ENCODE data around the gene PLP1. TPM values are rescaled to one million over a fixed set of nuclear protein-coding genes. Genes with fewer than 3 reads are reported as not detected.
"Not testable (repeated sequence)": the region's sequence is repeated elsewhere in the genome, so short reads cannot be mapped to it uniquely, and the experiment has no call there.

PLP1 gene, protein sequence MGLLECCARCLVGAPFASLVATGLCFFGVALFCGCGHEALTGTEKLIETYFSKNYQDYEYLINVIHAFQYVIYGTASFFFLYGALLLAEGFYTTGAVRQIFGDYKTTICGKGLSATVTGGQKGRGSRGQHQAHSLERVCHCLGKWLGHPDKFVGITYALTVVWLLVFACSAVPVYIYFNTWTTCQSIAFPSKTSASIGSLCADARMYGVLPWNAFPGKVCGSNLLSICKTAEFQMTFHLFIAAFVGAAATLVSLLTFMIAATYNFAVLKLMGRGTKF
- not detected in 2 replicates for total RNA-seq (2014; rRNA removed; shearing (Covaris generic))

DNA sequence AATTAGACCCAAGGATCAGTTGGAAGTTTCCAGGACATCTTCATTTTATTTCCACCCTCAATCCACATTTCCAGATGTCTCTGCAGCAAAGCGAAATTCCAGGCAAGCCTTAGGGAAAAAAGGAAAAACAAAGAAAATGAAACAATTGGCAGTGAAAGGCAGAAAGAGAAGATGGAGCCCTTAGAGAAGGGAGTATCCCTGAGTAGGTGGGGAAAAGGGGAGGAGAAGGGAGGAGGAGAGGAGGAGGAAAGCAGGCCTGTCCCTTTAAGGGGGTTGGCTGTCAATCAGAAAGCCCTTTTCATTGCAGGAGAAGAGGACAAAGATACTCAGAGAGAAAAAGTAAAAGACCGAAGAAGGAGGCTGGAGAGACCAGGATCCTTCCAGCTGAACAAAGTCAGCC is at the start of gene PLP1:
Gene PLP1 (plus strand): TSS at position 295 of the 400 bp plus-strand sequence. CDS start 156 bp downstream, outside the sequence.
- DNase-seq (ENCODE audit: low spot score) = no peak

DNA sequence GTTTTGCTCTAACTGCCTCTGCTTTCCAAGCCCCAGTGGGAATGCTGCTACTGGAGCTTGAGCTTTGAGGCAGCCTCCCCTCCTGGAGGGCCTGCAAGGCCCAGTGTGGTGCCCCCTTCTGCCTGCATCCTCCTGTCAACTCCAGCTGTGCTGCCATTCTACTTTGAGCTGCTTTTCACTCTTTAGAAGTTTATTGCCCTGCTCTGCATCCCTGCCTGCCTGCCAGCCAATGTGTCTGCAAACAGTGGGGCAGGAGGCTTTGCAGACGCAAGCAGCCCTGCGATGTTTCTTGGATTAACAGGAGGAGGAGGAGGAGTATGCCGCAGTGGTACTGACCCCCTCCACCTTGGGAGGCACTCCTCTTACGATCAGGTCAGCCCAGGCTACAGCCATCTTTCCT is 49.5 kb upstream of the PLP1 start:
- DNase-seq (ENCODE audit: low spot score) = no peak

DNA sequence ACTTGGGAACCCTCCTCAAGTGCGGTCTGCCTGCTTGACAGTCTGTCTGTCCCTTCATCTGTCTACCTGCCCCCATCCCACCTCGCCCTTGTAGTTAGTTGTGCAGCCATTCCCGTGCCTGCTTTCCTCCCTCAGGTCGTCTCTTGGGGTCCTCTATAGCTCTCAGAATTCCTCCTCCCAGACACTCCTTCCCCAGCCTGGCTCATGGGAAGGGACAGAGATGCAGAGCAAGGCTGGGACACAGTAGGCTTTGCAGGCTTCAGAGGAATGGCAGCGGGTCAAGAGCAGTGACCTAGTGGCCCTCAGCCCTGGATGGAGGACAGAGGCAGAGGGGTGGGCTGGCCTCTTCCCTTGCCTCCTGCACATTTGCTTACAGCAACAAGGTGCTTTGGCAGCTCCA is 47.6 kb upstream of the PLP1 start:
- no peak for DNase-seq (ENCODE audit: low spot score)

DNA sequence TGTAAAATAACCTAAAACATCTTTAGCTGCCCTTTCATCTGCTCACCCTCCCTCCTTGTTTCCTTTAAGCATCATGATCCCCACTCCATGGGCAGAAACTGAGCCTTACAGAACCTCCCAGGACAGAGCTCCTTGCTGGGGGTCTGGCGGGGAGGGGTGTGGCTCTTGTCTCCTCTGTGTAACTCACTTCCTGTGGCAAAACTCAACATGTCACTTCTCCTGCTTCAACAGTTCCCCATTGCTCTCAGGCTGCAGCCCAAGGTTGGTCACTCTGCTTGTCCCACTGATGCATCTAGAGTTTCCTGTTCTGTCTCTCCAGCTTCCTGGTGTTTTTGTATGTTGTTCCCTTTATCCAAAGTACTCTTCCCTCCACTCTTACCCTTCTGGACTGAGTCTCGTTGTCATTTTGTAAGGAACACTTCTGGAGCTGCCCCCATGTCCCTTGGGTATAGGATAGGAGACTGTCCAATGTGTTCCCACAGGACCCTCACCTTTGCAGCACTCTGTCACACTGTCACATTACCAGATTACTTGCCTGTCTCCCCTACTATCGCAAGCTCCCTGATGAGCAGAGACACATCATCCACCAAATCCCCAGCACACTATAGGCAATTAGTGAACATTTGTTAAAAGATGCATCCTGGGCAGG is 46.4 kb upstream of the PLP1 start:
- no peak for DNase-seq (ENCODE audit: low spot score)

DNA sequence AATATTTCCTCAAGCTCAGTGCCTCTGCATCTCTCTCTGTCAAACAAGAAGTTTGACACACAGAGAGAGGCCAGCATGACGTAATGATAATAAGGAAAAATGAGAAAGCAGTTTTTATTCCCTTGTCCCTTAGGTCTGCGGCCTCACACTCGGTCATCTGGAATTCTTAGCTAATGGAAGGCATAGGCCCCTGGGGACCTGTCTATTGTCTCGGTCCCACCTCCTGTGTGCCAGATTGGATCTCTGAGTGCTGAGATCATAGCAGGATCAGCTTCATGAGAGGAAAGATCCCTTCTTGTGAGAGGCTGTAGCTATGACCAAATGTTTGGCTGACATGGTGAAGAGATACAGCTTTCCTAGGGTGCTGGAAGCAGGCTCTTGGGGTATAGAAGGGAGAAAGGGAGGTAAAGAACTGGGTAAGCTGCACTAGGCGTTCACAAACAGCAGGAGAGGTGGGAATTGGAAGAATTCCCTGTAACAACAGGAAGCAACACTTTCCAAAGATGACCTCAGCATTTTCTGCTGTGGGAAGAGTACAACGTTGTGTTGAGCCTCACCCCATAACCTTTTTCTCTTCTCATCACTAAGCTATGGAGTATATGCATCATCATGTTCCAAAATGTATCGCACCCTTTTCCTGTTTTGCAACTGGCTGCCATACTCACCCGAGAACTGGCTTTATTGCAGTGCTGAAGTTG is 45.7 kb upstream of the PLP1 start:
- no peak for DNase-seq (ENCODE audit: low spot score)

DNA sequence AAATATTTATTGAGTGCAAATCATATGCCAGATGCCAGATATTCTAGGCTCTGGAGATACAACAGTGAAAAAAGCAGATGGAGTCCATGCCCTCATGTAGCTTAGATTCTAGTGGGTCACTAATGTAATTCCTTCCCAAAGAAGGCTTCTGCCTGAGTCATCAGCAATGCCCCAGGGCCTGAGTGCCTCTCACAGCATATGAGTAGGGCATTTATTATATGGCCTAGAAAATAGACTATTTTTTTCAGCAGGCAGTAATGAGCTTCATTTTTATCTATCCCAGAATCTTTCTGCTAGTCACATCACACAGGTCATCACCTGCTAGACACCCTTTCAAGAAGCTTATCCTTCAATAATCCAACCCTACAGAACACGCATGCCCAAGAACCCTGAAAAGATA is 43.6 kb upstream of the PLP1 start:
- no peak for DNase-seq (ENCODE audit: low spot score)

DNA sequence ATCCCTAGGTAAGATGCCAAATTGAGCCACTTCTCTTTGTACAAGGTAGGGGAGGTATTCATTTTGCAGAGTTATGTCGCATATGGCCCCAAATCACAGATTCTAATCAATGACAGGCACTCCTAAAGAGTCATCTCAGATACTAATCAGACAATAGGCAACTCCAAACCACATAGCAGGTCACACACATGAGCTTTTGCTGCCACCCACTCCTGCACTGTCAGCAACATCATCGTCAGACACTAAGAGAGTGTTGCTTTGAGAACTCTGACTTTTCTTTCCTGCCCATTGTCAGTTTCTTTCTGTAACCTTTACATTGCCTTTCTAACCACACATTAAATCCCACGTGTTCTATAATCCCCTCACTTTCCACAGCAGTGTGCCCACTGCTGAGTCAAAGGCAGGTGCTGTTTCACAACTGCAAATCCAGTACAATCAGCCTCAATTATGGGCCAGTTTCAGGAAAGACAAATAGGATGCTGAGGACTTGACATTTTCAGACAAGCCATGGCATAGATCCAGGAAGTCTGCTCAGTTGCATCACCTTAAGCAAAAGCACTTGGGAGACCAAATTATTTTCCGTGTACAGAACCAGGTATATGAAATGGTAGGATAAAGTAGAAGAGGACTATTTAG is 42.4 kb upstream of the PLP1 start:
- no peak for DNase-seq (ENCODE audit: low spot score)

DNA sequence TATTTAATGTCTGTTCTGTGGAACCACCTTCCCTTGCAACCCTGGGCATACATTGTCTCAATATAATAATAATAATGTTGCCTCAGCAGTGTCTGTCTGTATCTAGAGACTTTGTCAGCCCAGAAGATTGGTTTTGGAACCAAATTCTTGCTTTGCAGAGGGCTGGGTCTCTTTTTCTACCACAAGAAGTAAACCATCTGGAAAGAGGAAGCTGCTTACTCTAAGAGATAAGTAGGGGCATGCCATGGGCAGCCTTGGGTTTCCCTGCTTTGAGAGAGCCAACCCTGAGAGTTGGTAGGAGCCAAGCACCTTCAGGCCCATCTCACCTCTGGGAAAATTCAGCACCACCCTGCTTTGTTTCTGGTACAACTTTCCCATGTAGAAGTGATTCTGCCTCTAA is 38.9 kb upstream of the PLP1 start:
- no peak for DNase-seq (ENCODE audit: low spot score)

DNA sequence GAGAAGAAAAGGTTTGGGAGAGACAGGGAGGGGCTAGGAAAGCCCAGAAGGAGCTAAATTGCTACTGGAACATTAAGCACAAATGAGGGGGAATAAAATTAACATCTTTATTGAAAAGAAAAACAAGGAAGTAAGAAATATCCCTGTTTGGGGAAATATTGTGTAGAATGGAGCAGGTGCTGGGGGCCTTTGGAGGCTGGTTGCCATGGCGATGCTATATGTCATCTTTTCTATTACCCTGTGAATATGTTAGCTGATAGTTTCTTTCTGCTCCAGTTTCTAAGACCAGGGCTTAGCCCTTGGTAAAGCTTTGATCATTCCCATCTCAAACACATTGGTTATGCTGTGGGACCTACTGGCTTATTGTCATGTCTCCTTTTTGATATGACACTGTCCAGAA is 37.2 kb upstream of the PLP1 start:
- no peak for DNase-seq (ENCODE audit: low spot score)

DNA sequence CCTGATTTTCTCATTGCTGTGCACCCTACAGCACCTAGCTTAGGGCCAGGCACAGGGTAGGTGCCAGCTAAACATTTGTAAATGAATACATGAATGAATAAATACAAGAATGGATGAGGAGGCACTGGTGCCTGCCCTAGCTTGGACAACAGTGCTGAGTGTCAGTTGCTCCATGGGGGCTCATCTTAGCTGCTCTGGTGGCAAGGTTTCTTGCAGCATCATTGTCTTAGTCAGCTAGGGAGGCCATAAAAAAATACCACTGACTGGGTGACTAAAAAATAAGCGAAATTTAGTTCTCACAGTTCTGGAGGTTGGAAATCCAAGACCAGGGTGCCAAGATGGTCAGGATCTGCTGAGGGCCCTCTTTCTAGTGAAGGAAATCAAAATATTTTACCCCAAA is 34.8 kb upstream of the PLP1 start:
- no peak for DNase-seq (ENCODE audit: low spot score)

DNA sequence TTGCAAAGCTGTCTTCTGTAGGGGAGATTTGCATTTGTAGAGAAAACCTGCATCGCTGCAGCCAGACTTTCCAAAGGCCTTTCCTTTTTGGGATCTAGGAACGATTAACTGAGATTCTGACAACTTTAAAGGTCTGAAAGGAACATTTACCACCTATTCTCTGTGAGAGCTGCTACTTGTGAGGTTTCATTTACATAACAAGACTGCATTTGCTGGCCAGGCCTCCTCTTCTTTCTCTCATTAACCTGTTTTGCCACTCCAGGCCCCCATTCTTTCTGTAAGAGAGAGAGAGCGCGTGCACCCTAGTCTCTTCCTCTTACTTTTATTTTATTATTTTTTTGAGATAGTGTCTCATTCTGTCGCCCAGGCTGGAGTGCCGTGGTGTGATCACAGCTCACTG is 34.3 kb upstream of the PLP1 start:
- no peak for DNase-seq (ENCODE audit: low spot score)

DNA sequence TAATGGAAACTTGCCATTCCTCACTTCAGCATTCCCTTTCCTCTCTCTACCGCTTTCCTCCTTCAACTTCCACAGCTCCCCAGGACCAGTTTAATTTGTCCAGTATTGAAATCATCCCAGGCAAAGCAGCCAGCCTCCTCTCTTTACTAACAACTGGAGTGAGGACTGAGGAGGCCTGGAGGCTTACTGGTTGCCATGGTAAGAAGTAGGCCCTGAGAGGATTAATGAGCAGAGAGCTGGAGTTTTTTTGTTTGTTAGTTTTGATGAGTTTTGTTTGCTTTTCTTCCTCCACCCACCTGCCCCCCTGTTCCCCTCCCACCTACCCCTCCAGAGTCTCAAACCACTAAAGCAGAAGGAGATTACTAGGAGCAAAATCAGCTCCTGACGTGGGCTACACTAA is 29.5 kb upstream of the PLP1 start:
- no peak for DNase-seq (ENCODE audit: low spot score)

DNA sequence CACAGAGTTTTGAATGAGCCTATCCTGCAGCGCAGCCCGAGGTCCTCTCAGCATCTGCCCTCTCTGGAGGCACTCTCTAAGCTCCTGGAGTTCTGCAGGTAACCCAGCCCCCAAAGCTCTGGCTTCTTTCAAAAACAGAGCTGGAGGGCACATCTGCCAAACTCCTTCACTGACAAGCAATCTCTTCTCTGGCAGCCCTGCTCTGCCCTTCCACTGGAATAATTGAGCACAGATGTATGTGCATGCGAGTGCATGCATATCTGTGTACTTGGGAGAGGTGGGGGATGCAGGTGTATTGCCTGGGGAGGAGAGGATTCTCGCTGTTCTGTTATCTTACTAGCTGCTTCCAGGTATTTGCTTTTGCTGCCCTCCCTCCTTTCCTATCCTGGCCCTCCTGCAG is 22.2 kb upstream of the PLP1 start:
- no peak for DNase-seq (ENCODE audit: low spot score)

DNA sequence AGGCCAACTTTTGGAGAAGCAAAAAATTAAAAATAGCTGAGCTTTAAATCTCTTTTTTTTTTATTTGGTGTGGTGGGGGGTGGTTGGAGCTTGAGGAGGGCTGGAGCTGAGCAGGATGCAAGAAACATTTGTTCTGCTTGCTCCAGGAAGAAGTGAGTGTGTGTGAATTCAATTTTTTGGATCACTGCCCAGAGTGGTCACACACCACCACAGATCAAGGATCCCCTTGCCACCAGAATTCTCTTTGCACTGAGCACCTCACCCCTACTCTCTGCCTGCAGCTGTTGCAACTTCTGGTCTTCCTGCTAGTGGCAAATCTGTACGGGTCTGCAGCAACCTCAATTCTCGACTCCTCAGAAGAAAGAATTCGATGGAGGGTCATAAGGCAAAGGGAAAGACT is 19.9 kb upstream of the PLP1 start:
- no peak for DNase-seq (ENCODE audit: low spot score)

DNA sequence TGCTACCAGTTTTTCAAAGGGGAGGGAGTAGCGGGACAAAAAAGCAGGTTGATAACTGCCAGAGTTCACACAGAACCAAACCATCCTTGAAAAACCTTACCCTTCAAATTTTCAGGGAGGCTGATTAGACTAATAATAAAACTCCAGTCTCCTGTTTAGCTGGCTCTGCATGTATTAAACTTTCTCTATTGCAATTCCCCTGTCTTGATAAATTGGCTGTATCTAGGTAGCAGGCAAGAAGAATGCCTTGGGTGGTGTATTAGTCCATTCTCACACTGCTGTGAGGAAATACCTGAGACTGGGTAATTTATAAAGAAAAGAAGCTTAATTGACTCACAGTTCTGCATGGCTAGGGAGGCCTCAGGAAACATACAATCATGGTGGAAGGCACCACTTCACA is 18.1 kb upstream of the PLP1 start:
- DNase-seq (ENCODE audit: low spot score) = no peak

DNA sequence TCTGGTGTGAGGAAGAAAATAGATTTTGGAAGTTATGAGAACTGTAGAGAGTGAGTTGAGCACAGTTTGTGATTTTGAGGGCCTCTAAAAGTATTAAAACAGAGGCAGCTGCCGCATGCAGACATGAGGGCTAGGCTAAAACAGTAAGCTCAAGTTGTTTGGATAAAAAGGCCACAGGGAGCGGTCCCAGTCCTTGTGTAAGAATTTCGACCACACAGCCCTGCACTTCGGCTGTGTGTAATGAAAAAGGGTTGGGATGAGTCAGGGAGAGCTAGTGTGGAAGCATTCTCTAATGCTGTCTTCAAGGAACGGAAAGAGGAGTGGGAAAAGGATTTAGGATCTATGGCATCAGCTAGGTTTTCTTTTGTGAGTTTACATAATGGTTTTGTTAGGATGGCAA is 13.1 kb upstream of the PLP1 start:
- not testable (repeated sequence) for DNase-seq (ENCODE audit: low spot score)

DNA sequence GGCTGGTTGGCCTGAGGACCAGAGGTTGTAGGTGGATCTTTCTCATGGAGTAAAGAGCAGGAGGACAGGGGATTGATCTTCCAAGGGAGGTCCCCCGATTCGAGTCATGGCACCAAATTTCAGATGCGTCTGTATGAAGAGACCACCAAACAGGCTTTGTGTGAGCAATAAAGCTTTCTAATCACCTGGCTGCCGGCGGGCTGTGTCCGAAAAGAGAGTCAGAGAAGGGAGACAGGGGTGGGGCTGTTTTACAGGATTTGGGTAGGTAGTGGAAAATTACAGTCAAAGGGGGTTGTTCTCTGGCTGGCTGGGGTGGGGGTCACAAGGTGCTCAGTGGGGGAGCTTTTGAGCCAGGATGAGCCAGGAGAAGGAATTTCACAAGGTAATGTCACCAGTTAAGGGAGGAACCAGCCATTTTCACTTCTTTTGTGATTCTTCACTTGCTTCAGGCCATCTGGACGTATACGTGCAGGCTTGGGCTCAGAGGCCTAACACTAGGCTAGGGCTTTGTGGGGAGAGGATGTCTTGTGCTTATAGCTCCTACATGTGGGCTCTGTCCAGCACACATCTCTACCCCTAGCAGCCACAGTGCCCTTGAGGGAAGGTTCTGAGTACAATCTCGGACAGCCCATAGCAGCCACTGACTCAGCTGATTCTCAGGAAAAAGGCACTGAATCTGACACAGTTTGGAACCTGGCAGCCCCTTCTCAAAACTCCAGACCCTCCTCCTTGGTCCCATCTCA is 9.7 kb upstream of the PLP1 start:
- DNase-seq (ENCODE audit: low spot score) = not testable (repeated sequence)

DNA sequence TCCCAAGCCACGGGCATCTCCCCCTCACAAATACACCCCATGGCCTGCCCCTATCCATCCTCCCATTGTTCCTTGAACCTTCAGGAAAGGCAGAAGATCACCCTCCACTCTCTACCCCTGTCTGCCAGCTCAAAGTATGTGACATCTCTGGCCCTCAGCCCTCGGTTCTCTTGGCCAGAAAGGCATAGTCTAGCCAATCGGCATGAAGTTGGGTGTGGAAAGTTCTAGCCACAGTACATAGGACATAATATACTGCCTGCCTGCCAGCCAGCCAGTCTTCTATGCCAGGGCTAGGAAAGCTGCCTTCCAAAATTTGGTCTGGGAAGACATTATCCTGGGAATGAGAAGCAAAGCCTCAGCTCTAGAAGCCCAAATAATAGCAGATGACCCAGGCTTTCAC is 3.2 kb upstream of the PLP1 start:
- DNase-seq (ENCODE audit: low spot score) = no peak

DNA sequence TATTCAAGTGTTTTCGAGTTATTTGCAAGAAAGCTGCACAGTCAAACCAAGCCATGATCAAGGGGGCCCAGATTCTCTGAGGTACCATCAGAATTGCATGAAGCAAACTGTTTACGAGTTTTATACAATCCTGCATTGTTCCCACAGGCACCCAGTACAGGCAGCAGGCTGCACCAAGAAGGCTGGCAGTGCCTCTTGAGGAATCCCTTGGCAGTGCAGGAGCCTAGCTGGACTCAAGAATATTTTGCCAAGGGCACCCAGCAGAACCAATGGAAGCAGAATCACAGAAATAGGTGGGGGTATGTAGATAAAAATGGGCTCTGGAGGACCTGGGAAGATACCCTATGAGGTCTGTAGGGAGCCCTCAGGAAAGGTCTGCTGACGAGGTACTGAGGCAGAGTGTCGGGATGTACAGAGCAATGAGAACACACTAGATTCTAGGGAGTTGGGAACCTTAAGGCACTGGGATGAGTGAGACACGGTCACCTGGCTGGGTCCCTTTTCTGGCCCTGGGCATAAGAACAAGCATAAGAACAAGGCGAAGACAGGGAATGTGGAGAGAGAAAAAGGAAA is 2.5 kb upstream of the PLP1 start:
- peak; percentile 59 for DNase-seq (ENCODE audit: low spot score)

DNA sequence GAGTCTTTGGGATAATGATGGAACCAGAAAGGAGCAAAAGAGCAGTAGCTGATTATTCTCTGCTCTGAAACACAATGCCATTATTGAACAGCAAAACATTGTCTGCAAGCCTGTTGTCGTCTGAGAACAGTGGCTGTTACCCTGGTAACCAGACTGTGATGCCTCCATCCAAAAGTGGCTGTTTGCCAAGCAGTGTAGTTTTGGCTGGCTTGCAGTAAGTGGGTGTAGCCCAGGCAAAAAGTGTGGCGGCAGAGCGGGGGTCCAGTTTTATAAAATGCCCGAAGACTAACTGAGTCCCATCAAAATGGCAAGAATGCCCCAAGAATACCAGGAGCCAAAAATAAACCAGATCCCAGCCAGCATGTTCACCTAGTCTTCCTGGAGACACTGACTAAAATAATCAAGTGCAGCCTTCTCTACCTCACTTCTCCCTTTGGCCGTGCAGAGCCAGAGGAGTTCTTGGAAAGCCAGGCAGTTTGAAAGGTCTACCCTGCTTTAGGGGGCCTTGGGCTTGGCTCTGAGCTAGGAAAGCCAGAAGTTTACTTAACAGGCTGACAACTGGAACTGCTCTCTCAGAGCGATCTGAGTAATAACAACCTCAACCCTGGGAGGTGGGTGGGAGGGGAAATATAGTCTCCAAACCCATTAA is 2.6 kb downstream of the PLP1 start:
- DNase-seq (ENCODE audit: low spot score) = no peak

Data from HT-29 (cell line).